GM21526 (cell line): Measurements from ENCODE around the gene NDST3.
"Not testable (repeated sequence)": the region's sequence is repeated elsewhere in the genome, so short reads cannot be mapped to it uniquely, and the experiment has no call there.

Experiments used
- ATAC-seq: cut with Tn5 transposase; IDR thresholded peaks from one replicate; pipeline ENCODE4 v1.9.1; 2021; ENCODE audit warnings: moderate library complexity; ENCODE audit not compliant: unreplicated experiment, low FRiP score

The NDST3 gene

DNA sequence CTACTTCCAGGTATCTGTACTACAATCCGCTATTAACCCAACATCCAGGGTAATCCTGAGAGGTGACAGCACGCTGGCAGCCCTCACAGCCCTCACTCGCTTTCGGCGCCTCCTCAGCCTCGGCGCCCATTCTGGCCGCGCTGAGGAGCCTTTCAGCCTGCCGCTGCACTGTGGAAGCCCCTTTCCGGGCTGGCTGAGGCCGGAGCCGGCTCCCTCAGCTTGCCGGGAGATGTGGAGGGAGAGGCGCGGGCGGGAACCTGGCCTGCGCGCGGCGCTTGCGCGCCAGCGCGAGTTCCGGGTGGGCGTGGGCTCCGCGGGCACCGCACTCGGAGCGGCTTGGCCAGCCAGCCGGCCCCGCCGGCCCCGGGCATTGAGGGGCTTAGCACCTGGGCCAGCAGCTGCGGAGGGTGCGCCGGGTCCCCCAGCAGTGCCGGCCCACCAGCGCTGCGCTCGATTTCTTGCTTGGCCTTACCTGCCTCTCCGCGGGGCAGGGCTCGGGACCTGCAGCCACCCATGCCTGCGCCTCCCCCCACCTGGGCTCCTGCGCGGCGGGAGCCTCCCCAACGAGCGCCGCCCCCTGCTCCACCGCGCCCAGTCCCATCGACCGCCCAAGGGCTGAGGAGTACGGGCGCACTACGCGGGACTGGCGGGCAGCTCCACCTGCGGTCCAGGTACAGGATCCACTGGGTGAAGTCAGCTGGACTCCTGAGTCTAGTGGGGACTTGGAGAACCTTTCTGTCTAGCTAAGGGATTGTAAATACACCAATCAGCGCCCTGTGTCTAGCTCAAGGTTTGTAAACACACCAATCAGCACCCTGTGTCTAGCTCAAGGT is 231.2 kb downstream of the NDST3 start:
- ATAC-seq = no peak

DNA sequence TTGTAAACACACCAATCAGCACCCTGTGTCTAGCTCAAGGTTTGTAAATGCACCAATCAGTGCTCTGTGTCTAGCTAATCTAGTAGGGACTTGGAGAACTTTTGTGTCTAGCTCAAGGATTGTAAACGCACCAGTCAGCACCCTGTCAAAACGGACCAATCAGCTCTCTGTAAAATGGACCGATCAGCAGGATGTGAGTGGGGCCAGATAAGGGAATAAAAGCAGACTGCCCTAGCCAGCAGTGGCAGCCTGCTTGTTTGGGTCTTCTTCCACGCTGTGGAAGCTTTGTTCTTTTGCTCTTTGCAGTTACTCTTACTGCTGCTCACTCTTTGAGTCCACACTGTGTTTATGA is 231.8 kb downstream of the NDST3 start:
- ATAC-seq = not testable (repeated sequence)

GRCh38 chr4:118268780-118269179 is 234.5 kb downstream of the NDST3 start:
- no peak for ATAC-seq

- ATAC-seq = peak; percentile 54
Observed at GRCh38 chr4:118270492-118270891, 236.2 kb downstream of the NDST3 start.

DNA sequence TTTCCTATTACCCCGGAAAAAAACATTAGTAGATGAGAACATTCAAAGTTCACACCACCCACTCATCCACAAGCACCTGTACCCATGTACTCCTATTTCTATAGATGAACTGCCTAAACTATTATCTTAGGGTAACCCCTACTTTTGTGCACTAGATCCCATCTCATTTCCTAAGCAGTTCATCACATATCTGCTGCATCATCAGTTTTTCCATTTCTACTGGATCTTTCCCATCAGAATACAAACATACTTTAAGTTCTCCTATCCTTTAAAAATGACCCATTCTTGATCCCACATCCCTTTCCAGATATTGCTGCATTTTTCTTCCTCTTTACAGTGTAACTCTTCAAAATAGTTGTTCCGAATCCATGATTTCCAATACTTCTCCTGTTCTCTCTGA is 237.5 kb downstream of the NDST3 start:
- no peak for ATAC-seq

DNA sequence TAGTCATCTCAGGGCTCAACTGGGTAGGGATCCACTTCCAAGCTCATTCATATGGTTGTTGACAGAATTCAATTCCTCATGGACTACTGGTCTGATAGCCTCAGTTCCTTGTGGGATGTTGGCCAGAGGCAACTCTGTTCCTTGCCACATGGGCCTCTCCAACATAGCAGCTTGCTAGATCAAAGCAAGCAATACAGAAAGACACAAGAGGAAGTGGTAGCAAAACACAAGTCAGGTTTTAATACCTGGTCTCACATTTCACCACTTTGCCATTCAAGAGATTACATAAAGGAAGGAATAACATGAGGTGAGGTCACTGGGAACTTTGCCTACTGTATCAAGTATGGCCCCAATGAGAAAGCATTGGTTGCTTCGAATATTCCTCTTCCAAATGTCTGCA is 239.4 kb downstream of the NDST3 start:
- no peak for ATAC-seq

- no peak for ATAC-seq
Observed at GRCh38 chr4:118276580-118276979, 242.3 kb downstream of the NDST3 start.

DNA sequence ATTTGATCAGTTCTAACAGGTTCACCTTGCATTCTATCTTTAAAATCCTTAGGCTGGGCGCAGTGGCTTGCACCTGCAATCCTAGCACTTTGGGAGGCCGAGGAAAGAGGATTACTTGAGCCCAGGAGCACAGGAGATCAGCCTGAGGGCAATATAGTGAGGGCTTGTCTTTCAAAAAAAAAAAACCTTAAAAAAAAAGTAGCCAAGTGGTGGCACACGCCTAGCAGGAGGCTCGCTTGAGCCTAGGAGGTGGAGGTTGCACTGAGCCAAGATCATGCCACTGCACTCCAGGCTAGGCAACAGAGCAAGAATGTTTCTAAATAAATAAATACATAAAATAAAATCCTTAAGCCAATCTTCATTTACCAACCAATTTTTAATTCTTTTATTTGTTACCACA is 243.0 kb downstream of the NDST3 start:
- no peak for ATAC-seq

GRCh38 chr4:118278473-118279274 is 244.4 kb downstream of the NDST3 start:
- peak; percentile 76 for ATAC-seq

GRCh38 chr4:118279328-118279727 is 245.0 kb downstream of the NDST3 start:
- no peak for ATAC-seq

- ATAC-seq = no peak
Observed at GRCh38 chr4:118279920-118280432, 245.7 kb downstream of the NDST3 start.

- peak; percentile 28 for ATAC-seq
Observed at GRCh38 chr4:118280501-118281218, 246.4 kb downstream of the NDST3 start.

- ATAC-seq = no peak
Observed at GRCh38 chr4:118281611-118282442, 247.5 kb downstream of the NDST3 start.

GRCh38 chr4:118282692-118283091 is 248.4 kb downstream of the NDST3 start:
- no peak for ATAC-seq

- ATAC-seq = peak; percentile 64
Observed at GRCh38 chr4:118284169-118284568, 249.9 kb downstream of the NDST3 start.

DNA sequence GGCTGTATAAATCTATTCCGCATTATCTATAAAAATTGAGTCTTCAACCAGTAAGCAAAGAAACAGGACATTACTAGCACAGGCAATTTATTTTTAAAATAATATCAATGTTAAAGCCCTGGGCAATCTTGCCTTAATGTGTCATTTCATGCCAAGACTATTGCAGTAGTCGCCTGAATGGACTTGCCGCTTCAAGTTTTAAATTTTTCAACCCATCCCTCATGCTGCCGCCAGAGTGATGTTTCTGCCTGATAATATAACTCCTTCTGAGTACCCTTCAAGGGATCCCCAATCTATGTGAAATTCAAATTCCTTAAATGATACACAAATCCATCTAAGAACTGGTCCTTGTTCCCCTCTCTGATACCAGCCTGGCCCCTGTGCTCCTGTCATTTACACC is 251.6 kb downstream of the NDST3 start:
- no peak for ATAC-seq

- no peak for ATAC-seq
Observed at GRCh38 chr4:118286685-118287084, 252.4 kb downstream of the NDST3 start.

GRCh38 chr4:118287711-118288451 is 253.6 kb downstream of the NDST3 start:
- no peak for ATAC-seq

GRCh38 chr4:118289794-118290193 is 255.5 kb downstream of the NDST3 start:
- no peak for ATAC-seq
